ENCODE results near the gene NLRP5. TPM values are rescaled to one million over a fixed set of nuclear protein-coding genes. Genes with fewer than 3 reads are reported as not detected.
"Not testable (repeated sequence)": the region's sequence is repeated elsewhere in the genome, so short reads cannot be mapped to it uniquely, and the experiment has no call there.

NLRP5 gene
- total and polyA plus RNA-seq, 2 of the 4 experiments (the other 2 are of a cell fraction) = not detected

DNA sequence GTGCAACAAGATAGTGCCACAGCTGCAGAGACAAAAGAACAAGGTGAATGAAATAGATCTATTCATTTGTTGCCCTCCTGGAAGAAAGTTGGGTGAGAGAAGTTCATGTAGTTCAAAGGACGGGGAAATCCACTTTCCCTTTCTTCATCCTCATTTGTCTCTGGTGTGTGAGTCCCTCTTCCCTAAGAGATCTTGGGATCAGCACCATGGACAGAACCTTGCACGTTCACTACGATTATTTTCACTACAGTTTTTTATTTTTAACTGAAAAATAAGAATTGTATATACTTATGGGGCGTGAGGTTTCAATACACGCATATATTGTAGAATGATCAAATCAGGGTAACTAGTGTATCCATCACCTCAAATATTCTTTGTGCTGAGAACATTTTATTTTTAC lies 29.2 kb downstream of the NLRP5 start:
- TF ChIP-seq RCOR1 (IDR thresholded peaks at IDR 0.05; ENCODE audit: insufficient replicate concordance, low read length) = no peak
- TF ChIP-seq SMC3 (IDR thresholded peaks at IDR 0.05; ENCODE audit: low read depth, low read length) = no peak
- no peak overlapping the region for H2AFZ ChIP-seq (replicated peaks; ENCODE audit: low read length, poor library complexity)
- H4K20me1 ChIP-seq (ENCODE audit: insufficient read depth, low read length) = no peaks in the 10 kb centered on the region
- no peak overlapping the region for H2BK15ac ChIP-seq (ENCODE audit: low read depth, low read length)
- no peaks in the 10 kb centered on the region for H3K27me3 ChIP-seq (ENCODE audit: control insufficient read depth, insufficient read depth, low read length)
- H4K5ac ChIP-seq (ENCODE audit: low read depth, low read length) = no peak overlapping the region
- H3K4me1 ChIP-seq (ENCODE audit: control insufficient read depth, insufficient read depth, low read length) = no peaks in the 10 kb centered on the region
- H3K36me3 ChIP-seq (ENCODE audit: control insufficient read depth, insufficient read depth, low read length) = no peaks in the 10 kb centered on the region
- H2BK20ac ChIP-seq (ENCODE audit: low read depth, low read length) = no peak overlapping the region
- H3K18ac ChIP-seq (ENCODE audit: low read depth, low read length) = no peak overlapping the region
- dilution Hi-C loops (cut with HindIII; ENCODE audit: low sequenced_read_pairs, unreplicated experiment) = no loop called here
- ChIA-PET CTCF (no interaction called here), POLR2A (ENCODE audit: unreplicated experiment) (no interaction called here)
- no peak for ATAC-seq (ENCODE audit: low read depth)
- H4K8ac ChIP-seq (ENCODE audit: low read depth in 2 of 2, low read length in 2 of 2) = no peak overlapping the region
- H3K4ac ChIP-seq (ENCODE audit: low read depth, low read length) = no peak overlapping the region
- no peak overlapping the region for H3K9ac ChIP-seq (ENCODE audit: low read depth, low read length)
- H3K79me1 ChIP-seq (ENCODE audit: low read depth in 1 of 2, low read length in 2 of 2) = no peaks in the 10 kb centered on the region
- no peak overlapping the region for H2AK9ac ChIP-seq (replicated peaks; ENCODE audit: low read depth, low read length, poor library complexity)
- H4K91ac ChIP-seq (ENCODE audit: insufficient read depth, low read depth, low read length) = no peak overlapping the region
- no TSS peak for BruUV-seq (replicated peaks)
- no peak for DNase-seq
- H2BK5ac ChIP-seq (ENCODE audit: low read depth, low read length, poor library complexity, severe bottlenecking) = no peak overlapping the region
- no peak overlapping the region for H3K4me2 ChIP-seq (ENCODE audit: low read depth, low read length)
- in situ Hi-C loops (cut with MboI; ENCODE audit: low sequenced_read_pairs) = no loop called here
- peaks cover 12% of the 10 kb centered on the region for H3K9me3 ChIP-seq (ENCODE audit: control insufficient read depth, insufficient read depth, low read length)
- H3K9me1 ChIP-seq (ENCODE audit: insufficient read depth, low read length) = no peaks in the 10 kb centered on the region
- no peak overlapping the region for H3K56ac ChIP-seq (ENCODE audit: extremely low read depth, insufficient read depth, low read length)
- no peak overlapping the region for H3K23ac ChIP-seq (ENCODE audit: low read depth, low read length)
- H2AK5ac ChIP-seq (ENCODE audit: low read depth, low read length) = no peak overlapping the region
- no peak overlapping the region for H3K4me3 ChIP-seq (ENCODE audit: insufficient read depth, low read depth, low read length)
- H3K27ac ChIP-seq (ENCODE audit: insufficient read depth, low read length) = no peak overlapping the region
- no peak overlapping the region for H2BK120ac ChIP-seq (ENCODE audit: low read depth, low read length)
- H3K14ac ChIP-seq (replicated peaks; ENCODE audit: low read depth, low read length) = no peak overlapping the region
- WGBS, 2 experiments (ENCODE audit: extremely low coverage in 2 of 2, insufficient read length in 1 of 2) = no CpG with 5 or more reads among the region's 5 CpGs
- intact Hi-C loops (cut with micrococcal nuclease) = no loop called here

DNA sequence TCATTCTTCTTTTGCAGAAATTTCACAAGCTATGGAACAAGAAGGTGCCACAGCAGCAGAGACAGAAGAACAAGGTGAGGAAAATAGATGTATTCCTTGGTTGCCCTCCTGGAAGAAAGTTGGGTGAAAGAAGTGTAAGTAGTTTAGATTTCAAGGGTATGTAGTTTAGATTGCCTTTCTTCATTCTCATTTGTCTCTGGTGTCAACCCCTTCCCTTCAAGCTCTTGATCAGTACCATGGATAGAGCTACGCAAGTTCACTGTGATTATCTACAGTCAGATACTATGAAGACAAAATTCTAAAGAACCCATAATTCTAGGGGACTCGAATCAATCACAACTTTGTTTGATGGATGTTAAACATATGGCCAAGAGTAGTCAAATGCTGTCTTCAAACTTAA lies 32.8 kb downstream of the NLRP5 start:
- H3K4me3 ChIP-seq (ENCODE audit: insufficient read depth, low read depth, low read length); intact Hi-C loops (cut with micrococcal nuclease); DNase-seq; BruUV-seq (replicated peaks); H2BK5ac ChIP-seq (ENCODE audit: low read depth, low read length, poor library complexity, severe bottlenecking); POLR2A ChIA-PET (ENCODE audit: unreplicated experiment); CTCF ChIA-PET; H3K23ac ChIP-seq (ENCODE audit: low read depth, low read length); H2AFZ ChIP-seq (replicated peaks; ENCODE audit: low read length, poor library complexity); in situ Hi-C loops (cut with MboI; ENCODE audit: low sequenced_read_pairs); H3K4ac ChIP-seq (ENCODE audit: low read depth, low read length); H3K27ac ChIP-seq (ENCODE audit: insufficient read depth, low read length); H3K9me1 ChIP-seq (ENCODE audit: insufficient read depth, low read length); H2AK5ac ChIP-seq (ENCODE audit: low read depth, low read length); dilution Hi-C loops (cut with HindIII; ENCODE audit: low sequenced_read_pairs, unreplicated experiment); H4K8ac ChIP-seq (ENCODE audit: low read depth in 2 of 2, low read length in 2 of 2); H4K91ac ChIP-seq (ENCODE audit: insufficient read depth, low read depth, low read length); H2BK15ac ChIP-seq (ENCODE audit: low read depth, low read length); H3K4me1 ChIP-seq (ENCODE audit: control insufficient read depth, insufficient read depth, low read length); H3K9ac ChIP-seq (ENCODE audit: low read depth, low read length); H3K4me2 ChIP-seq (ENCODE audit: low read depth, low read length); H3K36me3 ChIP-seq (ENCODE audit: control insufficient read depth, insufficient read depth, low read length); H3K79me1 ChIP-seq (ENCODE audit: low read depth in 1 of 2, low read length in 2 of 2); H4K5ac ChIP-seq (ENCODE audit: low read depth, low read length); H4K20me1 ChIP-seq (ENCODE audit: insufficient read depth, low read length); H3K14ac ChIP-seq (replicated peaks; ENCODE audit: low read depth, low read length); H3K27me3 ChIP-seq (ENCODE audit: control insufficient read depth, insufficient read depth, low read length); H3K18ac ChIP-seq (ENCODE audit: low read depth, low read length); H2BK20ac ChIP-seq (ENCODE audit: low read depth, low read length); H2AK9ac ChIP-seq (replicated peaks; ENCODE audit: low read depth, low read length, poor library complexity); H3K56ac ChIP-seq (ENCODE audit: extremely low read depth, insufficient read depth, low read length); H2BK120ac ChIP-seq (ENCODE audit: low read depth, low read length); ATAC-seq (ENCODE audit: low read depth): not testable (repeated sequence)
- H3K9me3 ChIP-seq (ENCODE audit: control insufficient read depth, insufficient read depth, low read length) = peaks cover 11% of the 10 kb centered on the region
- no CpG with 5 or more reads among the region's 2 CpGs for whole genome bisulfite sequencing, 2 experiments (ENCODE audit: extremely low coverage in 2 of 2, insufficient read length in 1 of 2)
